Gastroesophageal sphincter (tissue), 3 donors: ENCODE results near the gene HOXC9.

Source experiments
- EP300 ChIP-seq: sonication (generic); formaldehyde crosslinking; IDR thresholded peaks from one replicate; pipeline ENCODE4 v1.6.1; 2017; ENCODE audit warnings: antibody characterized with exemption, mild to moderate bottlenecking
- POLR2A ChIP-seq, 2 donors: fragments of 450-650 bp; IDR thresholded peaks; one replicate each; pipeline ENCODE4 v1.6.1; 2017; ENCODE audit warnings: antibody characterized with exemption in 2 of 2, mild to moderate bottlenecking in 2 of 2, moderate library complexity in 1 of 2
- TF ChIP-seq, protein P1 (sequence below), 4 experiments: fragments of 200-600 bp in 2 of 4; fragments of 450-650 bp in 2 of 4; sonication (generic) in 1 of 4; IDR thresholded peaks; one replicate each; pipeline ENCODE4 v1.5.1; 2017 to 2019; ENCODE audit warnings: antibody characterized with exemption in 4 of 4, mild to moderate bottlenecking in 2 of 4, moderate library complexity in 2 of 4

- TF ChIP-seq, protein P1, sequence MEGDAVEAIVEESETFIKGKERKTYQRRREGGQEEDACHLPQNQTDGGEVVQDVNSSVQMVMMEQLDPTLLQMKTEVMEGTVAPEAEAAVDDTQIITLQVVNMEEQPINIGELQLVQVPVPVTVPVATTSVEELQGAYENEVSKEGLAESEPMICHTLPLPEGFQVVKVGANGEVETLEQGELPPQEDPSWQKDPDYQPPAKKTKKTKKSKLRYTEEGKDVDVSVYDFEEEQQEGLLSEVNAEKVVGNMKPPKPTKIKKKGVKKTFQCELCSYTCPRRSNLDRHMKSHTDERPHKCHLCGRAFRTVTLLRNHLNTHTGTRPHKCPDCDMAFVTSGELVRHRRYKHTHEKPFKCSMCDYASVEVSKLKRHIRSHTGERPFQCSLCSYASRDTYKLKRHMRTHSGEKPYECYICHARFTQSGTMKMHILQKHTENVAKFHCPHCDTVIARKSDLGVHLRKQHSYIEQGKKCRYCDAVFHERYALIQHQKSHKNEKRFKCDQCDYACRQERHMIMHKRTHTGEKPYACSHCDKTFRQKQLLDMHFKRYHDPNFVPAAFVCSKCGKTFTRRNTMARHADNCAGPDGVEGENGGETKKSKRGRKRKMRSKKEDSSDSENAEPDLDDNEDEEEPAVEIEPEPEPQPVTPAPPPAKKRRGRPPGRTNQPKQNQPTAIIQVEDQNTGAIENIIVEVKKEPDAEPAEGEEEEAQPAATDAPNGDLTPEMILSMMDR (IDR thresholded peaks at IDR 0.05), result no peak
- TF ChIP-seq POLR2A (IDR thresholded peaks at IDR 0.05), result no peak
- no peak for TF ChIP-seq EP300
Observed at GRCh38 chr12:53983568-53983949, 16.4 kb upstream of the HOXC9 start.
